BJ (cell line): ENCODE data around the gene SMIM14. TPM values are rescaled to one million over a fixed set of nuclear protein-coding genes. Genes with fewer than 3 reads are reported as not detected.
A peak's percentile ranks its signal among the peaks of the same experiment; 100 is the strongest.
"Not testable (repeated sequence)": the region's sequence is repeated elsewhere in the genome, so short reads cannot be mapped to it uniquely, and the experiment has no call there.

Source experiments
- CTCF ChIA-PET: fragments of 350-600 bp; formaldehyde crosslinking; extraction: SDS; loops from one replicate; lab custom pipeline; 2021; ENCODE audit warnings: antibody characterized with exemption, inconsistent platforms; lab: Yijun Ruan, JAX
- POLR2A ChIA-PET: fragments of 300-600 bp; sonication (Branson Sonifier 250); formaldehyde crosslinking; extraction: SDS; loops from one replicate; lab custom pipeline; 2021; ENCODE audit warnings: antibody characterized with exemption; lab: Charles Lee
- DNase-seq: peaks from one replicate; pipeline ENCODE4 v3.0.0-alpha.2; 2011; ENCODE audit warnings: low read depth
- H3K27me3 ChIP-seq: 2 replicates; pipeline ENCODE4 v1.6.0; 2011; ENCODE audit warnings: low read length; ENCODE audit not compliant: control insufficient read depth, insufficient read depth
- H3K36me3 ChIP-seq: 2 replicates; pipeline ENCODE4 v1.5.1; 2011; ENCODE audit warnings: low read length; ENCODE audit not compliant: control insufficient read depth, insufficient read depth
- H3K4me3 ChIP-seq: 2 replicates; pipeline ENCODE4 v1.5.1; 2011; ENCODE audit warnings: low read depth, mild to moderate bottlenecking, control low read depth, low read length
- polyA plus RNA-seq: library from polyadenylated mRNA; depleted of rRNA; stranded (reverse); fragments of >200 nt; gene quantifications from 2 replicates; pipeline ENCODE4 v1.2.3, GENCODE V29; 2011
- TF ChIP-seq, protein P1 (sequence below): IDR thresholded peaks from 2 replicates; pipeline ENCODE4 v1.5.1; 2011; ENCODE audit warnings: low read depth, mild to moderate bottlenecking, control low read depth, inconsistent platforms, low read length, moderate library complexity; ENCODE audit not compliant: insufficient read depth

The SMIM14 gene
- polyA plus RNA-seq, 1 experiment = 25.4 TPM

DNA sequence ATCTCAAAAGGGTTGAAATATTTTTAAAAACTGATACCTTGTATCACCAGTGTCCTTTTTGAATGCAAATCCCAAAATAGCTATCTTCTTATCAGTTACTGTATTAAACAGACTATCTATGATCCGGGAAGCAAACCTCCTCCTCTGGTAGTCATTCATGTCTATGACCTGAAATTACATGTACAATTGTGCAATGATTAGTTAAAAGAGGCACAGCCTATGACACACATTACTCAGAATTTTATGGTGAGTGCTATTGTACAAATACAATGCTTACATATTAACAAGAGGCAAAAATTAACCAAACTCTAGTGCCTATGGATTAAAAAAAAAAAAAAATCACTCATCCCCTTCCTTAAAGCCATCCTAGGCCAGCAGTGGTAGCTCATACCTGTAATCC is 133.1 kb downstream of the SMIM14 start:
- no peak for DNase-seq
- no peak overlapping the region for H3K4me3 ChIP-seq
- TF ChIP-seq, protein P1, sequence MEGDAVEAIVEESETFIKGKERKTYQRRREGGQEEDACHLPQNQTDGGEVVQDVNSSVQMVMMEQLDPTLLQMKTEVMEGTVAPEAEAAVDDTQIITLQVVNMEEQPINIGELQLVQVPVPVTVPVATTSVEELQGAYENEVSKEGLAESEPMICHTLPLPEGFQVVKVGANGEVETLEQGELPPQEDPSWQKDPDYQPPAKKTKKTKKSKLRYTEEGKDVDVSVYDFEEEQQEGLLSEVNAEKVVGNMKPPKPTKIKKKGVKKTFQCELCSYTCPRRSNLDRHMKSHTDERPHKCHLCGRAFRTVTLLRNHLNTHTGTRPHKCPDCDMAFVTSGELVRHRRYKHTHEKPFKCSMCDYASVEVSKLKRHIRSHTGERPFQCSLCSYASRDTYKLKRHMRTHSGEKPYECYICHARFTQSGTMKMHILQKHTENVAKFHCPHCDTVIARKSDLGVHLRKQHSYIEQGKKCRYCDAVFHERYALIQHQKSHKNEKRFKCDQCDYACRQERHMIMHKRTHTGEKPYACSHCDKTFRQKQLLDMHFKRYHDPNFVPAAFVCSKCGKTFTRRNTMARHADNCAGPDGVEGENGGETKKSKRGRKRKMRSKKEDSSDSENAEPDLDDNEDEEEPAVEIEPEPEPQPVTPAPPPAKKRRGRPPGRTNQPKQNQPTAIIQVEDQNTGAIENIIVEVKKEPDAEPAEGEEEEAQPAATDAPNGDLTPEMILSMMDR = no peak
- POLR2A ChIA-PET = no interaction called here
- H3K27me3 ChIP-seq = no peaks in the 10 kb centered on the region
- CTCF ChIA-PET = interaction anchor here (1.1 kb wide), 1 partner anchor 15 kb away, joined by 3 read pairs; no protein-coding TSS in a partner anchor
- H3K36me3 ChIP-seq = peaks cover 26% of the 10 kb centered on the region

DNA sequence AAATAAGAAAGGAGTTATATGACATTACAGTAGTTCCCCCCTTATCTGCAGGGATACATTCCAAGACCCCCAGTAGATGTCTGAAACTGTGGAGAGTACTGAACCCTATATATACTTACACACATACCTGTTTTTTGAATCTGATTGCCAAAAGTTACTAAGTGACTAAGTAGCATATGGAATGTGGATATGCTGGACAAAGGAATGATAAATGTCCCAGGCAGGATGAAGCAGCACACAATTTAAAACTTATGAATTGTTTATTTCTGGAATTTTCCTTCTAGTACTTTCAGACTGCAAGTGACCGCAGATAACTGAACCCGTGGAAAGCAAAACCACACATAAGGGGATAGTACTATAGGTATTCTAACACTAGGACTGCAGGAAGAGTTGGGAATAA is 134.1 kb downstream of the SMIM14 start:
- Histone ChIP-seq H3K4me3 (no peak overlapping the region), H3K27me3 (no peaks in the 10 kb centered on the region), H3K36me3 (peaks cover 26% of the 10 kb centered on the region)
- POLR2A ChIA-PET = no interaction called here
- CTCF ChIA-PET = no interaction called here
- no peak for DNase-seq
- TF ChIP-seq, protein P1 = no peak

DNA sequence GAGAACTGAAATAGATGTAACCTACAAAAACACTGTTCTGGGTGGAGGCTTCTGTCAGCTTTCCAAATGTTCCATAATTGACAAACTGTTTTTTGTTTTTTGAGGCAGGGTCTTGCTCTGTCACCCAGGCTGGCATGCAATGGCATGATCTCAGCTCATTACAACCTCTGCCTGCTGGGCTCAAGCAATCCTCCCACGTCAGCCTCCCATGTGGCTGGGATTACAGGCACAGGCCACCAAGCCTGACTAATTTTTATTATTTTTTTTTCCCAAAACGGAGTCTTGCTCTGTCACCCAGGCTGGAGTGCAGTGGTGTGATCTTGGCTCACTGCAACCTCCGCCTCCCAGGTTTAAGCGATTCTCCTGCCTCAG is 136.0 kb downstream of the SMIM14 start:
- DNase-seq, H3K27me3 ChIP-seq, H3K4me3 ChIP-seq, POLR2A ChIA-PET: not testable (repeated sequence)
- H3K36me3 ChIP-seq = peaks cover 20% of the 10 kb centered on the region
- CTCF ChIA-PET = interaction anchor here (0.6 to 1.0 kb wide), 5 partner anchors 8 to 478 kb away, joined by 3 to 5 read pairs (median 3); no protein-coding TSS in a partner anchor

DNA sequence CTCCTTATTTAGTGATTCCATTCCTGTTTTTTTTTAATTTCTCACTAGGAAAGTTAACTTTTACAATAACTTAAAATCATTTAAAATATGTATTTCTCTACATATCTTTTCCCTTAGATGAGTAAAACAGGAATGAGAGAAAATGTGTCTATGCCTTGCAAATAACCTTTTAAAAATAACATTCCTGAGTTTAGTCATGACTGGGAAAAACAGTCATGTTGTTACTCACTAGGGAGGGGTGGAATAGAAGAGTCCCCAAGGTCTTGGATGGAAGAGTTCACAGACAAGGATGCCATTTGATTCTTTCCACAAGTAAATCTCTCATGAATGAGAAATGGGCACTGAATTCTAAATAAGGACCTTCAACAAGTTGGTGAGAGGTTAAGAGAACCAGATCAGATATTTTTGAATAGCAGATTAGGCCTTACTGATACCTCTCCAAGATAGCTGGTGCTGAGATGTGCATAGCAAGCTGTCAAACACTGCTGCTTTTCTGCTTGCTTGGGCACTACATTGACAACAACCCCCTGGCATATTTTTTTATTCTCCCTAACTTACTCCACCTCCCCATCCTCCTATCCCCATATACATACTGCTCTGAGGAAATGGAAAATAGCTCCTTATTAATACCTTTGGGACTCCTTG is 136.5 kb downstream of the SMIM14 start:
- ChIA-PET POLR2A (no interaction called here), CTCF (interaction anchor here (0.6 to 1.0 kb wide), 4 partner anchors 8 to 479 kb away, joined by 3 to 5 read pairs (median 3); no protein-coding TSS in a partner anchor)
- peak; percentile 63 for DNase-seq
- Histone ChIP-seq H3K27me3 (no peaks in the 10 kb centered on the region), H3K36me3 (peaks cover 18% of the 10 kb centered on the region), H3K4me3 (no peak overlapping the region)
- TF ChIP-seq, protein P1 = no peak

DNA sequence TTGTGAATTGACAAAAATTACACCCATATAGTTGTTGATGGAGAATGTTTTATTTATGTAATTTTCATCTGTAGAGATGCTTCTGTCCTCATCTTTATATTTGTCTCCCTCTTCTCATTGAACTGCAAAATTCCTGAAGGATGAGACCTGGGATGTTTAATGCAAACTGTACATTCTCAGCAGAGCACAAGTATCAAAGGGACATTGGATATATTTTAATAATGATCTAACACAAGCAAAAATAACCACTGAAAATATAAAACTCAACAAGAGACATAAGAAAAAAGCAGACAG is 140.0 kb downstream of the SMIM14 start:
- H3K27me3 ChIP-seq = no peaks in the 10 kb centered on the region
- H3K4me3 ChIP-seq = no peak overlapping the region
- H3K36me3 ChIP-seq = peaks cover 6% of the 10 kb centered on the region
- TF ChIP-seq, protein P1 = no peak
- CTCF ChIA-PET = no interaction called here
- POLR2A ChIA-PET = no interaction called here
- no peak for DNase-seq
